Measurements from ENCODE around the gene MS4A4A.

MS4A4A gene

GRCh38 chr11:60349990-60350389 is 69.5 kb downstream of the MS4A4A start:
- DNase-seq = no peak

GRCh38 chr11:60357771-60358170 is 77.3 kb downstream of the MS4A4A start:
- DNase-seq = no peak

Data from activated effector memory CD4-positive, alpha-beta T cell treated with anti-CD3 and anti-CD28 coated beads, Interleukin-2, amount 50 U/mL, for 16 hours (primary cell).